Fibroblast of the aortic adventitia (primary cell): ENCODE results near the gene FMNL2. TPM values are rescaled to one million over a fixed set of nuclear protein-coding genes. Genes with fewer than 3 reads are reported as not detected.

Experiments
- DNase-seq: peaks from one replicate; pipeline ENCODE4 v3.0.0-alpha.2; 2010; ENCODE audit warnings: low read depth
- H3K4me3 ChIP-seq: 2 replicates; pipeline ENCODE4 v1.5.1; 2011; ENCODE audit warnings: low read depth, mild to moderate bottlenecking, control low read depth, low read length, moderate library complexity
- CTCF ChIP-seq: IDR thresholded peaks from 2 replicates; pipeline ENCODE4 v1.5.1; 2011; ENCODE audit warnings: mild to moderate bottlenecking, low read length, control low read depth, inconsistent platforms; ENCODE audit not compliant: insufficient read depth
- total RNA-seq: library from RNA; depleted of rRNA; stranded (reverse); fragments of >200 nt; gene quantifications from 2 replicates; pipeline ENCODE4 v1.2.3, GENCODE V29; 2012; ENCODE audit warnings: low replicate concordance

The FMNL2 gene
- total RNA-seq, 1 donor, result 23.6 TPM

GRCh38 chr2:152606941-152607340 is 272.0 kb downstream of the FMNL2 start:
- no peak for DNase-seq
- TF ChIP-seq CTCF, result no peak
- H3K4me3 ChIP-seq, result no peak overlapping the region

DNA sequence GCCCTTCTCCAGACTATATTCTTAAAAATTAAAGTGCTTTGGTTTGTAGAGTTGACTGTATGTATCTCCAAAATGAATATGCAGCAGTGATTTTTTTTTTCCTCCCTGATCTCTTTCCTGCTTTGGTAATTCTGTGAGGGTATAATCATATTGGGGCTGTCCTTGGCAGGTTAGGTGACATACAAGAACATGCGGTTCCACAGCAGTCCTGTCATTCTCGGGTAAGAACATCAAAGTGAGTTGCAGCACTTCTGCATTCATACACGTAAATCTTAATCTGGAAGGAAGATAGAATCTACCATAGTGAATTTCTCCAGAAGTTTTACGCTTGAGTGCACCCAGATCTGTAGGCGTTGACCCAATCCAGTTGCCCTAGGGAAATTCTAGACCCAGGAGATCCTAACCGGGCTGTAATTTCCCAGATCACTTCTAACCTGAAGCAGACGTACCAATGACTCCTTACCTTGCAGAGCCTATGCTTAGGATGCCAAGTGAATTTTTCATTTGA is 272.9 kb downstream of the FMNL2 start:
- no peak for DNase-seq
- TF ChIP-seq CTCF, result no peak
- no peak overlapping the region for H3K4me3 ChIP-seq

- H3K4me3 ChIP-seq, result no peak overlapping the region
- DNase-seq, result peak; percentile 38
- no peak for TF ChIP-seq CTCF
Observed at GRCh38 chr2:152609154-152609553, 274.2 kb downstream of the FMNL2 start.

- DNase-seq, result no peak
- H3K4me3 ChIP-seq, result no peak overlapping the region
- no peak for TF ChIP-seq CTCF
Observed at GRCh38 chr2:152609699-152610098, 274.7 kb downstream of the FMNL2 start.

DNA sequence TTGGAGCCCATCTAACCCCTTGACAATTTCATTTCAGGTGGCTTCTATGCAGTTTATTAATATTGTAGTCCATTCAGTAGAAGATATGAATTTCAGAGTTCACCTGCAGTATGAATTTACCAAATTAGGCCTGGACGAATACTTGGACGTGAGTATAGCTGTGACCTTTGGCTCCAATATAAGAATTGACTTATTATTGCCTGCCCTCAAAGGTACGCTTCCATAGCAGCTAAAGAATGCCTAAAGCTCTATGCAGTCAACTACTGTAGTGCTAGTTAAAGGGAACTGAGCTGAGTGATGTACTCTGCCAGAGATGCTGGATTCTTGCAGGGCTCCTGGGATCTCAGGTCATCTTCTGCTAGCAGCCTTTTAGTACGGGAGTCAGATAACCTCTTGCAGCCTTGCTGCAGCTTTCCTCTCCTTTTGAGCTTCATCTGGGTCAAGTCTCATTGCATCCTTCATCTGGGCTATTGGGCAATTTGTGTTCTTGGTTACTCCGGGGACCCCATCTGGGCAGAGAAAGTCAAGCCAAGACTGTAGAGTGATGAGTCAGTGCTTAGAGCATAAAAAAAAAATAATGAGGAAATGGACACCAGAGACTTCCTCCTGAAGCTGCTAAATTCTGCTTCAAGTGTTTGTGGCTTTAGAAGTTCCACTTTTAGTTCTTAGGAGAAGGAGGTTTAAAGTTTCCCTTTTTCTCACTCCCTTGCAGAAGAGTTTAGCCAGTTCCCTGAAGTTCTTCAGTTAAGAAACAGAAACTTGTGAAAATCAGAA is 276.7 kb downstream of the FMNL2 start:
- DNase-seq, result peak; percentile 89
- no peak for TF ChIP-seq CTCF
- H3K4me3 ChIP-seq, result no peak overlapping the region

GRCh38 chr2:152613235-152613634 is 278.3 kb downstream of the FMNL2 start:
- DNase-seq, result peak; percentile 22
- TF ChIP-seq CTCF, result no peak
- H3K4me3 ChIP-seq, result no peak overlapping the region
